ENCODE results near the gene COPB2. TPM values are rescaled to one million over a fixed set of nuclear protein-coding genes. Genes with fewer than 3 reads are reported as not detected.

COPB2 gene
- total and polyA plus RNA-seq, 2 donors (not counting 1 experiment from before 2014, with no cell fraction given) = 15.9 to 75.4 TPM

DNA sequence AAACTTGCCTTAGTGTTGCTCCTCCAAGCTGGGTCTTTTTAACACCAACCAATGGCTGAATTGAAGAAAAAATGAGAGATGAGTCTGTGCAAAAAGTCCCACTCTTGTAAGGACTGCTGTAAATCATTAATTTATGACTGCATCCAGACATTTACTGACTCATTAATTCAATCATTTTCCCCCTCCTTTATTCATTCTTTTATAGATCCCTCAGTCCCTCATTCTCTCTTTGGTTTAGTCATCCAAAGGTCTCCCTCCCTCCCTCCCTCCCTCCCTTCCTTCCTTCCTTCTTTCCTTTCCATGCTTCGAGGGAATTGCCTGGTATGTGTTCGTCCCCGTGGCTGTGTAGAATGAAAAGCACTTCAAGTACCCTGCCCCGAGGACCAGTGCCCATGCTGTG is 80.9 kb downstream of the COPB2 start:
- H2AFZ ChIP-seq (ENCODE audit: insufficient read depth, low read depth, low read length, poor library complexity, severe bottlenecking) = no peak overlapping the region
- no peak overlapping the region for H3K27ac ChIP-seq (ENCODE audit: low read length in 2 of 2)
- no peak overlapping the region for H3K4me3 Mint-ChIP-seq
- H3K9ac ChIP-seq (ENCODE audit: low read length) = no peak overlapping the region
- TF ChIP-seq EZH2 (IDR thresholded peaks at IDR 0.05; ENCODE audit: borderline replicate concordance, insufficient read depth, low read depth, low read length, poor library complexity, severe bottlenecking) = no peak
- TF ChIP-seq, protein P1, sequence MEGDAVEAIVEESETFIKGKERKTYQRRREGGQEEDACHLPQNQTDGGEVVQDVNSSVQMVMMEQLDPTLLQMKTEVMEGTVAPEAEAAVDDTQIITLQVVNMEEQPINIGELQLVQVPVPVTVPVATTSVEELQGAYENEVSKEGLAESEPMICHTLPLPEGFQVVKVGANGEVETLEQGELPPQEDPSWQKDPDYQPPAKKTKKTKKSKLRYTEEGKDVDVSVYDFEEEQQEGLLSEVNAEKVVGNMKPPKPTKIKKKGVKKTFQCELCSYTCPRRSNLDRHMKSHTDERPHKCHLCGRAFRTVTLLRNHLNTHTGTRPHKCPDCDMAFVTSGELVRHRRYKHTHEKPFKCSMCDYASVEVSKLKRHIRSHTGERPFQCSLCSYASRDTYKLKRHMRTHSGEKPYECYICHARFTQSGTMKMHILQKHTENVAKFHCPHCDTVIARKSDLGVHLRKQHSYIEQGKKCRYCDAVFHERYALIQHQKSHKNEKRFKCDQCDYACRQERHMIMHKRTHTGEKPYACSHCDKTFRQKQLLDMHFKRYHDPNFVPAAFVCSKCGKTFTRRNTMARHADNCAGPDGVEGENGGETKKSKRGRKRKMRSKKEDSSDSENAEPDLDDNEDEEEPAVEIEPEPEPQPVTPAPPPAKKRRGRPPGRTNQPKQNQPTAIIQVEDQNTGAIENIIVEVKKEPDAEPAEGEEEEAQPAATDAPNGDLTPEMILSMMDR (IDR thresholded peaks at IDR 0.05) = no peak
- CTCF ChIA-PET = no interaction called here
- WGBS (ENCODE audit: insufficient coverage) = 60% methylated on average over 4 of the region's 4 CpGs
- no peaks in the 10 kb centered on the region for H3K9me3 ChIP-seq (ENCODE audit: control extremely low read depth in 1 of 3, control insufficient read depth in 2 of 3, insufficient read depth in 1 of 3, low read length in 2 of 3)
- intact Hi-C loops (cut with micrococcal nuclease) = no loop called here
- no peaks in the 10 kb centered on the region for H3K27me3 ChIP-seq (replicated peaks in 1 of 4; ENCODE audit: control extremely low read depth in 1 of 4, control insufficient read depth in 3 of 4, insufficient read depth in 4 of 4, low read length in 3 of 4)
- POLR2A ChIA-PET = no interaction called here
- no peaks in the 10 kb centered on the region for H4K20me1 ChIP-seq (ENCODE audit: control insufficient read depth, insufficient read depth, low read length, poor library complexity, severe bottlenecking)
- no peak for ATAC-seq (ENCODE audit: low read depth)
- H3K4me3 ChIP-seq (ENCODE audit: control extremely low read depth in 1 of 5, extremely low read depth in 1 of 5, insufficient read depth in 1 of 5, low read depth in 2 of 5, low read length in 4 of 5) = no peak overlapping the region
- DNase-seq = no peak
- H3K27me3 Mint-ChIP-seq = peaks cover 22% of the 10 kb centered on the region
- H3K4me2 ChIP-seq (replicated peaks; ENCODE audit: low read depth, low read length, poor library complexity, severe bottlenecking) = no peak overlapping the region
- H3K36me3 ChIP-seq (replicated peaks in 1 of 2; ENCODE audit: control extremely low read depth in 1 of 2, control insufficient read depth in 1 of 2, extremely low read depth in 1 of 2, insufficient read depth in 2 of 2, low read length in 1 of 2) = no peaks in the 10 kb centered on the region
- no peaks in the 10 kb centered on the region for H3K9me3 Mint-ChIP-seq (ENCODE audit: insufficient read depth)
- no peaks in the 10 kb centered on the region for H3K4me1 Mint-ChIP-seq
- H3K79me2 ChIP-seq (ENCODE audit: control insufficient read depth, insufficient read depth, low read length) = no peaks in the 10 kb centered on the region
- H3K4me1 ChIP-seq (ENCODE audit: control insufficient read depth in 2 of 2, insufficient read depth in 2 of 2, low read length in 2 of 2) = no peaks in the 10 kb centered on the region
- no peak overlapping the region for H3K27ac Mint-ChIP-seq

DNA sequence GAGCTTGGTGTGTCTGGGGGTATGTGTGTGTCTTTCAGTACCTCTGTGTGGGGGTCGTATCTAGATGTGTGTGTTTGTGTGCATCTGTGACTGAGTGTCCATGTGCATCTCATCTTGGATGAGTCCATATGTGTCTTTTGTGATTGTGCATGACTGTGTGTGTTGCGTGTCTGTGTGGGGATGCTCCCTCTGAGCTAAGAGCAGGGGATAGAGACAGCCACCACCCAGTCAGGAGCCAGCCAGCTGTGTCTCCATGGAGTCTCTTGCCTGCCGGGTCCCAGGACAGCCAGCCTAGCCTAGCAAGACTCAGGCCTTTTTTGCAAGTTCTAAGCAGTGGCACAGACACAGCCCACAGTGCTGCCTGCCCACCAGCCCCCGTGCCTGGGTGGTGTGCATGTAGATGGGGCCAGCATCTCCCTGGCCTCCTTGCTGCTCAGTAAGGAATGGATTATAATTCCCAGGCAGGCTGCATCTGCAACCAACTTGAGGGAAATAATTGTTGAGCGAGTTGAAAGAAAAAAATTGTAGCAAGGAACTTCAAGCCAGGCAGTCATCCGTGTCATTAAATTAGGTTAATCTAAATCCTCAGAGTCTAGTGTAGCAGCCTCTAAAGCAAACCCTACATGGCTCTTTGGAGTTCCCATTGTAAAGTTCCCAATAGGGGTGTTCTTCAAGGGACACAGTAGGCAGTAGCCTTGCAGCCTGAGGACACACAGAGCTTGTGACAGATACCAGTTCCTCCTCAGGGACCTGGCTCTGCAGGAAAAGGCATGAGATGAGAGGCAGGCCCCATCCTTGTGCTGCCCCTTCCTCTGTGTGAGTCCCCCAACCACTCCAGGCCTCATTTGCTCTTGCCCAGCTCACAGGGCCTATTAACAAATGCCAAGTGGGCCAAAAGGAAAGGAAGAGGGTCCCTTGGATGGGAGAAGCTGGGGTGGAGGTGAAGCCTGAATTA is 81.6 kb downstream of the COPB2 start:
- Histone ChIP-seq H3K79me2 (ENCODE audit: control insufficient read depth, insufficient read depth, low read length) (no peaks in the 10 kb centered on the region), H3K9ac (ENCODE audit: low read length) (no peak overlapping the region), H3K4me2 (replicated peaks; ENCODE audit: low read depth, low read length, poor library complexity, severe bottlenecking) (no peak overlapping the region), H3K4me1 (ENCODE audit: control insufficient read depth in 2 of 2, insufficient read depth in 2 of 2, low read length in 2 of 2) (no peaks in the 10 kb centered on the region), H3K27me3 (replicated peaks in 1 of 4; ENCODE audit: control extremely low read depth in 1 of 4, control insufficient read depth in 3 of 4, insufficient read depth in 4 of 4, low read length in 3 of 4) (no peaks in the 10 kb centered on the region), H2AFZ (ENCODE audit: insufficient read depth, low read depth, low read length, poor library complexity, severe bottlenecking) (no peak overlapping the region), H3K9me3 (ENCODE audit: control extremely low read depth in 1 of 3, control insufficient read depth in 2 of 3, insufficient read depth in 1 of 3, low read length in 2 of 3) (no peaks in the 10 kb centered on the region), H3K4me3 (ENCODE audit: control extremely low read depth in 1 of 5, extremely low read depth in 1 of 5, insufficient read depth in 1 of 5, low read depth in 2 of 5, low read length in 4 of 5) (no peak overlapping the region), H4K20me1 (ENCODE audit: control insufficient read depth, insufficient read depth, low read length, poor library complexity, severe bottlenecking) (no peaks in the 10 kb centered on the region), H3K36me3 (replicated peaks in 1 of 2; ENCODE audit: control extremely low read depth in 1 of 2, control insufficient read depth in 1 of 2, extremely low read depth in 1 of 2, insufficient read depth in 2 of 2, low read length in 1 of 2) (no peaks in the 10 kb centered on the region), H3K27ac (ENCODE audit: low read length in 2 of 2) (no peak overlapping the region)
- WGBS (ENCODE audit: insufficient coverage) = 91% methylated on average over 6 of the region's 6 CpGs
- intact Hi-C loops (cut with micrococcal nuclease) = no loop called here
- no peak for DNase-seq
- Mint-ChIP-seq H3K27ac (no peak overlapping the region), H3K4me3 (no peak overlapping the region), H3K27me3 (peaks cover 17% of the 10 kb centered on the region), H3K9me3 (ENCODE audit: insufficient read depth) (no peaks in the 10 kb centered on the region), H3K4me1 (no peaks in the 10 kb centered on the region)
- ChIA-PET POLR2A (no interaction called here), CTCF (no interaction called here)
- TF ChIP-seq, protein P1 (IDR thresholded peaks at IDR 0.05) = no peak
- no peak for TF ChIP-seq EZH2 (IDR thresholded peaks at IDR 0.05; ENCODE audit: borderline replicate concordance, insufficient read depth, low read depth, low read length, poor library complexity, severe bottlenecking)
- ATAC-seq (ENCODE audit: low read depth) = no peak

Measured in B cell (primary cell).